PC-9 (cell line): ENCODE results near the gene PTGES2.

Experiments
- CTCF ChIP-seq: fragments of 200-600 bp; sonication (generic); conservative IDR thresholded peaks from 2 replicates; pipeline ENCODE4 v1.6.1; 2017; ENCODE audit warnings: mixed run types, antibody characterized with exemption, mild to moderate bottlenecking, moderate library complexity
- EZH2 ChIP-seq: fragments of 200-600 bp; sonication (generic); IDR thresholded peaks from 2 replicates; pipeline ENCODE4 v1.8.0; 2017; ENCODE audit warnings: antibody characterized with exemption, low read depth

GRCh38 chr9:128103589-128103962 lies 24.0 kb downstream of the PTGES2 start:
- TF ChIP-seq CTCF = peak; percentile 35
- TF ChIP-seq EZH2 = no peak
